Neuronal stem cell (in vitro differentiated cells): ENCODE data around the gene GPRC5C.

Experiments
- DNase-seq: peaks from one replicate; pipeline ENCODE4 v3.0.0-alpha.2; 2013; ENCODE audit warnings: low spot score
- H2AFZ ChIP-seq: one replicate; pipeline ENCODE4 v1.6.1; 2013; ENCODE audit warnings: mild to moderate bottlenecking, low read length, inconsistent platforms
- H2AK5ac ChIP-seq: 2 replicates; pipeline ENCODE4 v1.6.1; 2013; ENCODE audit warnings: low read depth, mild to moderate bottlenecking, inconsistent platforms, low read length, moderate library complexity, mixed read lengths
- H2BK120ac ChIP-seq: 2 replicates; pipeline ENCODE4 v1.6.1; 2013; ENCODE audit warnings: low read depth, mild to moderate bottlenecking, inconsistent platforms, low read length, moderate library complexity, mixed read lengths
- H2BK12ac ChIP-seq: one replicate; pipeline ENCODE4 v1.6.1; 2013; ENCODE audit warnings: low read length, inconsistent platforms
- H2BK15ac ChIP-seq: 2 replicates; pipeline ENCODE4 v1.6.1; 2013; ENCODE audit warnings: mild to moderate bottlenecking, low read length, inconsistent platforms, mixed read lengths
- H2BK5ac ChIP-seq: one replicate; pipeline ENCODE4 v1.6.1; 2013; ENCODE audit warnings: inconsistent platforms, mild to moderate bottlenecking, low read length, moderate library complexity
- H3K14ac ChIP-seq: one replicate; pipeline ENCODE4 v1.6.1; 2013; ENCODE audit warnings: low read length, inconsistent platforms
- H3K18ac ChIP-seq: 2 replicates; pipeline ENCODE4 v1.6.1; 2013; ENCODE audit warnings: low read length, inconsistent platforms
- H3K23ac ChIP-seq: 2 replicates; pipeline ENCODE4 v1.6.1; 2013; ENCODE audit warnings: low read depth, mild to moderate bottlenecking, mixed read lengths, low read length, inconsistent platforms; ENCODE audit not compliant: poor library complexity
- H3K27ac ChIP-seq: replicated peaks from 3 replicates; pipeline ENCODE4 v1.5.1; 2013; ENCODE audit warnings: low read length, inconsistent platforms
- H3K27me3 ChIP-seq, 3 experiments: 2 replicates each; pipeline ENCODE4 v1.6.1; 2013; ENCODE audit warnings: low read length in 3 of 3, mild to moderate bottlenecking in 2 of 3, inconsistent platforms in 1 of 3, low read depth in 1 of 3, mixed read lengths in 1 of 3, moderate library complexity in 1 of 3; ENCODE audit not compliant: control insufficient read depth in 3 of 3, insufficient read depth in 3 of 3
- H3K36me3 ChIP-seq, 2 donors: replicated peaks in 1 of 2; 2 replicates each; pipeline ENCODE4 v1.6.1; 2013; ENCODE audit warnings: low read length in 2 of 2; ENCODE audit not compliant: control insufficient read depth in 2 of 2, insufficient read depth in 2 of 2
- H3K4ac ChIP-seq: 2 replicates; pipeline ENCODE4 v1.6.1; 2013; ENCODE audit warnings: inconsistent platforms, mild to moderate bottlenecking, low read length, moderate library complexity
- H3K4me1 ChIP-seq, 2 donors: 1 replicate in 1 of 2; 2 replicates in 1 of 2; pipeline ENCODE4 v1.6.1; 2013; ENCODE audit warnings: low read length in 2 of 2, low read depth in 1 of 2; ENCODE audit not compliant: control insufficient read depth in 2 of 2, insufficient read depth in 1 of 2
- H3K4me2 ChIP-seq: one replicate; pipeline ENCODE4 v1.6.1; 2013; ENCODE audit warnings: mild to moderate bottlenecking, low read length, inconsistent platforms; ENCODE audit not compliant: insufficient read depth, poor library complexity, severe bottlenecking
- H3K4me3 ChIP-seq, 2 donors: 2 replicates each; pipeline ENCODE4 v1.5.1; 2013; ENCODE audit warnings: low read length in 2 of 2, mild to moderate bottlenecking in 2 of 2, inconsistent platforms in 1 of 2, moderate library complexity in 1 of 2
- H3K79me1 ChIP-seq: one replicate; pipeline ENCODE4 v1.6.1; 2013; ENCODE audit warnings: low read depth, mild to moderate bottlenecking, inconsistent platforms, low read length, moderate library complexity
- H3K9ac ChIP-seq: one replicate; pipeline ENCODE4 v1.6.1; 2013; ENCODE audit warnings: mild to moderate bottlenecking, low read depth, low read length, inconsistent platforms; ENCODE audit not compliant: poor library complexity
- H3K9me3 ChIP-seq, 2 donors: replicated peaks in 1 of 2; 2 replicates each; pipeline versions ENCODE3 to v1.6.1; 2013; ENCODE audit warnings: low read length in 2 of 2, mild to moderate bottlenecking in 2 of 2, inconsistent platforms in 1 of 2, low read depth in 1 of 2, mixed read lengths in 1 of 2, moderate library complexity in 1 of 2; ENCODE audit not compliant: control insufficient read depth in 2 of 2, insufficient read depth in 1 of 2
- H4K8ac ChIP-seq: one replicate; pipeline ENCODE4 v1.6.1; 2013; ENCODE audit warnings: low read depth, mild to moderate bottlenecking, inconsistent platforms, low read length, moderate library complexity
- H4K91ac ChIP-seq: one replicate; pipeline ENCODE4 v1.6.1; 2013; ENCODE audit warnings: low read length, low read depth, mild to moderate bottlenecking, inconsistent platforms; ENCODE audit not compliant: poor library complexity
- WGBS, 2 donors: extraction: QIAGEN DNeasy Blood & Tissue Kit; methylation state at CpG; one replicate each; pipeline ENCODE4 v1.1.7; 2013; ENCODE audit warnings: missing lambda C conversion rate in 2 of 2, mixed read lengths in 1 of 2; ENCODE audit not compliant: insufficient read length in 2 of 2, insufficient replicate concordance in 1 of 2; ENCODE audit errors: extremely low coverage in 2 of 2; 5-methylcytosine and 5-hydroxymethylcytosine counted together

Gene GPRC5C

DNA sequence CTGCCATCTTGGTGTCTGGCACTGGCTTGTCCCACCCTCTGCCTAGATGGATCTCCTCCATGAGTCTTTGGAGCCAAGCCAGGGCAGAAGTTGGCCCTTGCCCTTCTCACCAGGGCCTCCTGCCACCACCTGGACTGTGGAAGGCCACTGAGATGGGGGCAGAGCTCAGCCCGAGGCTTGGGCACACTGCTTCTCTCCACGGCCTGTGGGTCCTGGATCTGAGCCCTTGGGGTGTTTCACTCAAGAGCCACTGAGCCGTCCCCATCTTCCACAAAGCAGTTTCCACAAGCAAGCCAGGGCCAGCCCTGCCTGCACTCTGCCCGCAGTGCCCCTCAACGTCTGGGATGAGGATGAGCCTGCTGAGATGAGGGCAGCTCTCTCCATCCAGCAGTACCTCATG, 17.9 kb downstream of the GPRC5C start:
- Histone ChIP-seq H3K23ac (peak overlapping the region; percentile 18), H3K27ac (no peak overlapping the region), H2BK120ac (no peak overlapping the region), H3K4me3 (no peak overlapping the region), H4K8ac (no peak overlapping the region), H2AFZ (no peak overlapping the region), H2BK12ac (no peak overlapping the region), H3K4me1 (peaks cover 13 to 15% of the 10 kb centered on the region in 2 donors), H3K9me3 (no peaks in the 10 kb centered on the region), H3K9ac (no peak overlapping the region), H3K36me3 (peaks cover 0 to 13% of the 10 kb centered on the region in 2 donors), H2AK5ac (no peak overlapping the region), H2BK5ac (no peak overlapping the region), H3K4me2 (no peak overlapping the region), H3K27me3 (peaks cover 0 to 31% (median 14%) of the 10 kb centered on the region in 3 experiments), H3K79me1 (peaks cover 2% of the 10 kb centered on the region), H4K91ac (no peak overlapping the region), H3K18ac (peak overlapping the region; percentile 60), H2BK15ac (no peak overlapping the region), H3K4ac (no peak overlapping the region), H3K14ac (no peak overlapping the region)
- no CpG with 5 or more reads among the region's 5 CpGs for WGBS, 2 donors
- no peak for DNase-seq

DNA sequence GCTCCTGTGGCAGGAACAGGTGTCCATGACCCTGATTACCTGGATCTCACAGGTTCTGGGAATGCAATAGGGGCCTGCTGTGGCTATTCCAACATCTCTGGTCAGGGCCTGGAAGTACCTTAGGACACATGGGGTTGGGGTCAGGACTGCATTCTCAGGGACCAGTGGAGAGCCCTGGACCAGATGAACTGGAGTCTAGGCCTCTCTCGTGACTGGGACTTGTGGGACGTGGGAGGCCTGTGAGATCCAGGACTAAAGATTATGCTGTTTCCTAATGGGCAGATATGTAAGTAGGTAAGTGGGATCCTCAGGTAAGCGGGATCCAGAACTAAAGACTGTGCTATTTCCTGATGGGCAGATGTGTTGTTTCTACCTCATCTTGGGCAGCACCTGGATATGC, 18.3 kb downstream of the GPRC5C start:
- Histone ChIP-seq H3K4me1 (peaks cover 15 to 19% of the 10 kb centered on the region in 2 donors), H3K36me3 (peaks cover 0 to 13% of the 10 kb centered on the region in 2 donors), H3K23ac (no peak overlapping the region), H2BK12ac (no peak overlapping the region), H4K8ac (no peak overlapping the region), H3K9ac (no peak overlapping the region), H3K4ac (no peak overlapping the region), H2AK5ac (no peak overlapping the region), H3K14ac (no peak overlapping the region), H3K18ac (no peak overlapping the region), H2AFZ (no peak overlapping the region), H2BK15ac (no peak overlapping the region), H3K4me2 (no peak overlapping the region), H4K91ac (no peak overlapping the region), H3K4me3 (no peak overlapping the region), H2BK5ac (no peak overlapping the region), H3K27ac (no peak overlapping the region), H2BK120ac (no peak overlapping the region), H3K9me3 (no peaks in the 10 kb centered on the region), H3K79me1 (peaks cover 2% of the 10 kb centered on the region), H3K27me3 (peaks cover 0 to 31% (median 14%) of the 10 kb centered on the region in 3 experiments)
- DNase-seq, result no peak
- WGBS, 2 donors, result no CpG with 5 or more reads among the region's 3 CpGs

DNA sequence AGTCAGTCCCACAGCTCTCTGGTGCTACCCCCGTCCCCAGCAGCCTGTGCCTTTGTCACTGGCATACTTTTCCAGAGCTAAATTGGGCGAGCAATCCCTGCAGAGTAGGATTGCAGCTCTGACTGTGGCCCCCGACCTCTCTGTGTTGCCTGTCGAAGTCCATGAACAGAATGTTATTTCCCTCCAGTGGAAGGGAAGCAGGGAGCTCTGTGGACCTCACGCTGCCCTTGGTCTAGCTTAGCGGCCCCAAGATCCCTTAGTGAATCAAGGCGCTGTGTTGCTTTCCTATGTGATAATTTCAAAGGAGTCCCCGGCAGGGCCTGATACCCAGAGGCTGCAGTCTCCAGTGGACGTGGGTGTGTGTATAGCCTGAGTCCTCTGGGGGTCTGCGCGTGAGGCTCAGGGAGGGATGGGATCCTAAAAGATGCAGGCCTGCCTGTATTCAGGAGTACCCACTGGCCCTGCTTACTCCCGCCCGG, 19.1 kb downstream of the GPRC5C start:
- Histone ChIP-seq H3K4me2 (no peak overlapping the region), H3K23ac (no peak overlapping the region), H2BK5ac (no peak overlapping the region), H4K8ac (peak overlapping the region; percentile 10), H3K79me1 (peaks cover 2% of the 10 kb centered on the region), H3K9me3 (no peaks in the 10 kb centered on the region), H3K9ac (peak overlapping the region; percentile 38), H2BK15ac (peak overlapping the region; percentile 51), H3K27ac (no peak overlapping the region), H3K36me3 (peaks cover 0 to 10% of the 10 kb centered on the region in 2 donors), H2BK12ac (no peak overlapping the region), H4K91ac (no peak overlapping the region), H3K4ac (no peak overlapping the region), H3K4me3 (no peak overlapping the region), H3K4me1 (peaks cover 18 to 19% of the 10 kb centered on the region in 2 donors), H2AK5ac (no peak overlapping the region), H3K14ac (no peak overlapping the region), H3K18ac (peak overlapping the region; percentile 17), H3K27me3 (peaks cover 0 to 30% (median 14%) of the 10 kb centered on the region in 3 experiments), H2BK120ac (no peak overlapping the region), H2AFZ (no peak overlapping the region)
- WGBS, 2 donors, result no CpG with 5 or more reads among the region's 13 CpGs
- no peak for DNase-seq

DNA sequence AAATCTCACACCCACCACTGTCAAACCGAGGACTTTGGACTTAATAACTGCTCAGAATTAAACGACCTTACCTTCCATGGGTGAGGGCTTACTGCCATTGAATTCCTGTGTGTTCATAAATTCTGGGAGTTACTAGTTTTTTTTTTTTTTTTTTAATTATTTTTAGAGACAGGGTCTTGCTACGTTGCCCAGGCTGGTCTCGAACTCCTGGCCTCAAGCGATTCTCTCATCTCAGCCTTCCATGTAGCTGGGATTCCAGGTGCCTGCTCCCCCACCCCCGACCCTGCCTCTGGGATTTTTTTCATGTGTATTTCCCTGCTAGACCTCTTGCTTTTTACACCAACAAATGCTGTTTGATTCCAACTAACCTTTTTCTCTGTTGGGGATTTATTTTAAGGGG, 19.7 kb downstream of the GPRC5C start:
- H2BK5ac ChIP-seq, result no peak overlapping the region
- WGBS, 2 donors, result no CpG with 5 or more reads among the region's 6 CpGs
- H3K18ac ChIP-seq, result no peak overlapping the region
- no peak overlapping the region for H2BK15ac ChIP-seq
- no peak overlapping the region for H3K23ac ChIP-seq
- H3K4me2 ChIP-seq, result no peak overlapping the region
- H3K9ac ChIP-seq, result no peak overlapping the region
- no peak for DNase-seq
- peaks cover 2% of the 10 kb centered on the region for H3K79me1 ChIP-seq
- H4K91ac ChIP-seq, result no peak overlapping the region
- H3K36me3 ChIP-seq, result peaks cover 0 to 10% of the 10 kb centered on the region in 2 donors
- no peak overlapping the region for H2AK5ac ChIP-seq
- peaks cover 0 to 32% (median 14%) of the 10 kb centered on the region in 3 experiments for H3K27me3 ChIP-seq
- H3K4me3 ChIP-seq, result no peak overlapping the region
- H3K4me1 ChIP-seq, result peaks cover 18 to 19% of the 10 kb centered on the region in 2 donors
- no peak overlapping the region for H2BK12ac ChIP-seq
- no peaks in the 10 kb centered on the region for H3K9me3 ChIP-seq
- H4K8ac ChIP-seq, result no peak overlapping the region
- H2BK120ac ChIP-seq, result no peak overlapping the region
- H3K4ac ChIP-seq, result no peak overlapping the region
- no peak overlapping the region for H2AFZ ChIP-seq
- no peak overlapping the region for H3K27ac ChIP-seq
- H3K14ac ChIP-seq, result no peak overlapping the region
